HFFc6 (cell line): ENCODE measurements around the gene GALNT4. TPM values are rescaled to one million over a fixed set of nuclear protein-coding genes. Genes with fewer than 3 reads are reported as not detected.

Experiments
- DNase-seq: peaks from one replicate; pipeline ENCODE4 v3.0.0-alpha.2; 2018
- H3K27ac Mint-ChIP-seq: 2 replicates; pipeline ENCODE4 v1.8.0; 2020; ENCODE audit warnings: mild to moderate bottlenecking, mixed read lengths
- H3K27me3 Mint-ChIP-seq: 2 replicates; pipeline ENCODE4 v1.8.0; 2021; ENCODE audit warnings: mild to moderate bottlenecking, moderate library complexity, mixed read lengths; ENCODE audit not compliant: insufficient read depth
- H3K36me3 Mint-ChIP-seq: 2 replicates; pipeline ENCODE4 v1.8.0; 2021; ENCODE audit warnings: low read depth, mixed read lengths
- H3K4me1 Mint-ChIP-seq: 2 replicates; pipeline ENCODE4 v1.8.0; 2020; ENCODE audit warnings: low read depth, mixed read lengths
- H3K4me3 Mint-ChIP-seq: 2 replicates; pipeline ENCODE4 v1.8.0; 2020; ENCODE audit warnings: mild to moderate bottlenecking, moderate library complexity, mixed read lengths
- H3K9me3 Mint-ChIP-seq: 2 replicates; pipeline ENCODE4 v1.8.0; 2020; ENCODE audit warnings: mild to moderate bottlenecking, mixed read lengths
- total RNA-seq, 6 experiments: library from RNA; stranded (reverse); fragmentation: NEBNext Ultra II Directional; extraction: Animal tissue kit (Norgen Biotek cat#: 25700); gene quantifications; 2 replicates in 1 of 6; 3 replicates in 5 of 6; pipeline ENCODE4 v1.2.3, GENCODE V29; 2021
- TF ChIP-seq, protein P1 (sequence below): fragments of 200-600 bp; sonication (generic); IDR thresholded peaks from 2 replicates; pipeline ENCODE4 v1.5.0; 2021; ENCODE audit warnings: antibody characterized with exemption, mild to moderate bottlenecking

GALNT4 gene
- total RNA-seq, 6 experiments from 2014 or later, result 6.9 to 8.1 (median 7.4) TPM

DNA sequence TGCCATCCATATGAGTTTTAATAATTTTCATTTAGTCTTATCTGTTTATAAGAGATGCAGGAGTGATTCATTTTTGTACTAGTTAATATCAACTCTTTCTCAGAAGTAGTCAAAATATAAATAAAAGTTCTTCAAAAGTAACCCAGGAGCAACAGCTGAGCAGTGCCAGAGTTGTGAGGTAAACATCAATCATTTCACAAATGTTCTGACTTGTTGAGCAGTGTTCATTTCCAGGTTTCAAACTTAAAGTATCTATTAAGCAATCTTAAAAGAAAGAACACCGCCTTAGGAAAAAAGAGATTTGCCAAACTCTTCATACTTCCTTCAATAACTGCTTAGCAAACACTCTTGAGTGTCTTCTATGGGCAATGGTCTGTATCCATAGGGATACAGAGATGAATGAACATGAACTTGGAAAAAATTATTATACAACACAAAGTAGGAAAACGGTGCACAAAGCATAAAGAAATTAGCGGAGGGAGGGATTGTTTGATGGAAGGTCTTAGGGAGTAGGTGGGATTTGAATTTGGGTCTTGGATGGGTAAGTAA, 43.2 kb upstream of the GALNT4 start:
- H3K36me3 Mint-ChIP-seq, result no peaks in the 10 kb centered on the region
- TF ChIP-seq, protein P1, sequence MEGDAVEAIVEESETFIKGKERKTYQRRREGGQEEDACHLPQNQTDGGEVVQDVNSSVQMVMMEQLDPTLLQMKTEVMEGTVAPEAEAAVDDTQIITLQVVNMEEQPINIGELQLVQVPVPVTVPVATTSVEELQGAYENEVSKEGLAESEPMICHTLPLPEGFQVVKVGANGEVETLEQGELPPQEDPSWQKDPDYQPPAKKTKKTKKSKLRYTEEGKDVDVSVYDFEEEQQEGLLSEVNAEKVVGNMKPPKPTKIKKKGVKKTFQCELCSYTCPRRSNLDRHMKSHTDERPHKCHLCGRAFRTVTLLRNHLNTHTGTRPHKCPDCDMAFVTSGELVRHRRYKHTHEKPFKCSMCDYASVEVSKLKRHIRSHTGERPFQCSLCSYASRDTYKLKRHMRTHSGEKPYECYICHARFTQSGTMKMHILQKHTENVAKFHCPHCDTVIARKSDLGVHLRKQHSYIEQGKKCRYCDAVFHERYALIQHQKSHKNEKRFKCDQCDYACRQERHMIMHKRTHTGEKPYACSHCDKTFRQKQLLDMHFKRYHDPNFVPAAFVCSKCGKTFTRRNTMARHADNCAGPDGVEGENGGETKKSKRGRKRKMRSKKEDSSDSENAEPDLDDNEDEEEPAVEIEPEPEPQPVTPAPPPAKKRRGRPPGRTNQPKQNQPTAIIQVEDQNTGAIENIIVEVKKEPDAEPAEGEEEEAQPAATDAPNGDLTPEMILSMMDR, result no peak
- H3K9me3 Mint-ChIP-seq, result no peaks in the 10 kb centered on the region
- H3K4me1 Mint-ChIP-seq, result peaks cover 37% of the 10 kb centered on the region
- H3K4me3 Mint-ChIP-seq, result no peak overlapping the region
- H3K27ac Mint-ChIP-seq, result no peak overlapping the region
- H3K27me3 Mint-ChIP-seq, result peaks cover 3% of the 10 kb centered on the region
- no peak for DNase-seq

DNA sequence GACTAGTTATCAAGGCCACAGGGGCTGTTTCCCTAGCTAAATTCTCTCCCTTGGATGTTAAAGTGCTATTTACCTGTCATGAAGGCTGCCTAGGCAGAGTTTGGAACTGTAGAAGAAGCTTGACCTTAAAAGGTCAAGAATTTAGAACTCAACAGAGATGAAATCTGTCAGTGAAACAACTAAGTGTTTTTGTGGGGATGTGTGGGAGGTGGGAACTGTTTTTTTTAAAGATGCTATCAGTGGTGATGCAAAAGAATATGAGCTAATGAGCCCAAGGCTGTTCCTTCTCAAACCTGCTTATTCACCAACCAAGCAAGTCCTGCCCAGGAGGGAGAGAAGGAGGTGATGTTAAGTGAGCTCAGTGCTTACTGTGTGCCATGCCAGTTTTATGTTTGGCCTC, 42.0 kb upstream of the GALNT4 start:
- no peaks in the 10 kb centered on the region; the same call in 1 of the 2 replicates for H3K27me3 Mint-ChIP-seq
- H3K4me3 Mint-ChIP-seq, result no peak overlapping the region
- H3K4me1 Mint-ChIP-seq, result peaks cover 25% of the 10 kb centered on the region
- H3K27ac Mint-ChIP-seq, result no peak overlapping the region; the same call in 1 of the 2 replicates
- no peaks in the 10 kb centered on the region for H3K36me3 Mint-ChIP-seq
- H3K9me3 Mint-ChIP-seq, result no peaks in the 10 kb centered on the region
- DNase-seq, result peak; percentile 46
- TF ChIP-seq, protein P1, result no peak

DNA sequence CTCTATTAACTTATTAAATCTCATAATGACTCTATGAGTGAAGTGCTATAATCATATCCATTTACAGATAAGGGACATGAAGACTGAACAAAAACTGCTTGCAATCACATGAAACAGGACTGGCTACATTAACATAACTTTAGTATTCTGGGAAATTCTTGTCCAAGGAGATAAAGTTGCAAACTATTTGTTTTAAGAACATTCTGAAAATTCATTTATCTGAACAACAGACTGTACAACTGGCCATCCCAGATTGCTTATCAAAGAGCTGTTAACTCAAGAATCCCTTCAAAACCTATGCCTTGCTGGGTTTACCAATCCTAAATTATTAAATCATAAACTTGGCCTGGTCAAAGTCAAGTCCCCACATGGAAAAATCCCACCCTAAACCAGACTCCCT, 40.4 kb upstream of the GALNT4 start:
- TF ChIP-seq, protein P1, result no peak
- H3K4me1 Mint-ChIP-seq, result peaks cover 17% of the 10 kb centered on the region
- no peak overlapping the region for H3K27ac Mint-ChIP-seq
- H3K27me3 Mint-ChIP-seq, result no peaks in the 10 kb centered on the region; the same call in 1 of the 2 replicates
- DNase-seq, result no peak
- no peaks in the 10 kb centered on the region for H3K36me3 Mint-ChIP-seq
- H3K4me3 Mint-ChIP-seq, result no peak overlapping the region
- no peaks in the 10 kb centered on the region for H3K9me3 Mint-ChIP-seq

DNA sequence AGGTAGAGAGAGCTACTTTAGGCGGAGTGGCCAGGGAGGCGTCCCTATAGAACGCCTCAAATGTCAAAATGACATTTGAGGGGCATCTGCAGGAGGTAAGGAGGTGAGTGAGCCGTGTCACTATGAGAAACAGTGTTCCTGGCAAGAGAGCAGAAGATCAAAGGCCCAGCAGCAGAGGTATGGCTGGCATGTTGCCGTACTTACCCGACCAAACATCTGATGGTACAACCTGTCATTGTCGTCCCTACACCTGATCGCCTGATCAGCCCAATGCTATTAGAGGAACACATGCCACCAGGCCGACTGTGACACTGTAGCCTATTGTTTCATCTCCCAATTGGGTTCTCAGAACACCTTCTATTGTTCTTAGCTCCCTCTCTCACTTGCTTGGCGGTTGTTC, 35.2 kb upstream of the GALNT4 start:
- H3K27me3 Mint-ChIP-seq, result no peaks in the 10 kb centered on the region; the same call in none of the 2 replicates
- H3K4me1 Mint-ChIP-seq, result no peaks in the 10 kb centered on the region; the same call in 1 of the 2 replicates
- H3K4me3 Mint-ChIP-seq, result no peak overlapping the region
- no peak overlapping the region for H3K27ac Mint-ChIP-seq
- TF ChIP-seq, protein P1, result no peak
- no peak for DNase-seq
- H3K36me3 Mint-ChIP-seq, result no peaks in the 10 kb centered on the region
- H3K9me3 Mint-ChIP-seq, result no peaks in the 10 kb centered on the region

DNA sequence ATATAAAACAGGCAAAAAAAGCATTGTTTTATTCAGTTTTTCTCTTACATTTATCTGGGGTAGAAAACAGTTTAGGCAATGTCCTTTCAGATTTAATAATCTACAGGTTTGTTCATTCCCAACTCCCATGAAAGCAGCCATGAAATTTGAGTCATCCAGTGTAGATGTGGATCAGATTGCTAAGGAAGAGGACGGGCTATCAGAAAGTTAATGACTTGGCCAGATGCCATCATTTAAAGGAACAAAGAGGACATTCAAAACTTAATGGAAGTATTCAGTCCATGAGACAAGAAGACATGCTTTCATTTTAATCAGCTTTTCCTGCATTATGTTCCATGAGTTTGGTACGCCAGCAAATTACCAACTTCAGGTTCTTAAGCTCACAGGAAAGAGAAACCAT, 32.4 kb upstream of the GALNT4 start:
- peaks cover 8% of the 10 kb centered on the region for H3K4me1 Mint-ChIP-seq
- no peaks in the 10 kb centered on the region for H3K9me3 Mint-ChIP-seq
- H3K36me3 Mint-ChIP-seq, result no peaks in the 10 kb centered on the region
- no peak overlapping the region for H3K4me3 Mint-ChIP-seq
- no peak for DNase-seq
- no peak overlapping the region for H3K27ac Mint-ChIP-seq
- TF ChIP-seq, protein P1, result no peak
- no peaks in the 10 kb centered on the region; the same call in none of the 2 replicates for H3K27me3 Mint-ChIP-seq
